T-helper 1 cell treated with Interleukin-12 subunit alpha and Interleukin-12 subunit beta and Interleukin-4 antibody, amounts not matched to agents 30 ng/mL and 1 ng/mL, for 36 hours (primary cell): ENCODE measurements around the gene SLIT3. TPM values are rescaled to one million over a fixed set of nuclear protein-coding genes. Genes with fewer than 3 reads are reported as not detected.
"Not testable (repeated sequence)": the region's sequence is repeated elsewhere in the genome, so short reads cannot be mapped to it uniquely, and the experiment has no call there.

ENCODE experiments used
- intact Hi-C: fragments of 100-400 bp; cut with micrococcal nuclease; formaldehyde crosslinking; loops from one replicate; pipeline ENCODE4 v1.15.1; 2024
- total RNA-seq: library from RNA; stranded (reverse); gene quantifications from 2 replicates; pipeline ENCODE4 v1.2.3, GENCODE V29; 2022

SLIT3 gene
- total RNA-seq, 1 donor from 2014 or later = not detected

DNA sequence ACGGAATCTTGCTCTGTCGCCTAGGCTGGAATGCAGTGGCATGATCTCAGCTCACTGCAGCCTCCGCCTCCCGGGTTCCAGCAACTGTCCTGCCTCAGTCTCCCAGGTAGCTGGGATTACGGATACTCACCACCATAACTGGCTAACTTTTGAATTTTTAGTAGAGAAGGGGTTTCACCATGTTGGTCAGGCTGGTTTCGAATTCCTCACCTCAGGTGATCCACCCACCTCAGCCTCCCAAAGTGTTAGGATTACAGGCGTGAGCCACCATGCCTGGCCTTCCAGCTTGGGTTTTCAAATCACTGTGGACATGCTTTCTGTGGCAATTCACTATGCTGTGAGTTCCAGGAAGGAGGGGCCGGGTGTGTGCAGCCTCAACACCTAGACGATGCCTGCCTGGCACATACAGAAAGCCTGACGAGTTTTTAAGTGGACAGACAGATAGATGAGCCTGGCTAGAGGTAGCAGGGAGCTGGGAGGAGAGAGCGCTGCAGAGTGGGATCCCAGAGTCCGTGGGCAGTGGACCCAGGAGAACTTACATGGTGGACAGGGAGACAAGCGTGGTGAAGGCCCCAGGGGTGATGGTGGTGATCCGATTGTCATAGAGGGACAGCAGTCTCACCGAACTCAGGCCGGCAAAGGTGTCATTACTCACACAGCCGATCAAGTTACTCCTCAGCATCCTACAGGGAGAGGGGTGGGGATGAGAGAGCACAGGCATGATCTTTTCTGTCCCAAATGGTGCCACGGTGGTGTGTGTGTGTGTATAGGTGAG, 548.3 kb downstream of the SLIT3 start:
- intact Hi-C loops = no loop called here

DNA sequence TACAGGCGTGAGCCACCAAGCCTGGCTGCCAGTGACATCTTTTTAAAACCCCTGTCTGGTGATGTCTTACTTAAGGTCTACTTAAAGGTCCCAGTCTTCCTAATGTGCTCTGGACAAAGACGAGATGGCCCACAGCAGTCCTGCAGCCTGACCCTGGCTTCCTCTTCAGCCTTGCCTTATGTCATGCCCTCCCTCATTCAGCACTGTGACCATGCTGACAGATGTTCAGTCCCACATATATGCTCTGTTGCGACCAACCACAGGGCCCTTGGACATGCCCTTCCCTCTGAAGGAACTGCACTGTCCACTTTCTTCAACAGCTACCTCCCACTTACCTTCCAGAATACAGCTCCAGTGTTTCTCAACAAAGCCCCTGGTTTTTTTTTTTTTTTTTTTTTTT, 548.9 kb downstream of the SLIT3 start:
- intact Hi-C loops = no loop called here

DNA sequence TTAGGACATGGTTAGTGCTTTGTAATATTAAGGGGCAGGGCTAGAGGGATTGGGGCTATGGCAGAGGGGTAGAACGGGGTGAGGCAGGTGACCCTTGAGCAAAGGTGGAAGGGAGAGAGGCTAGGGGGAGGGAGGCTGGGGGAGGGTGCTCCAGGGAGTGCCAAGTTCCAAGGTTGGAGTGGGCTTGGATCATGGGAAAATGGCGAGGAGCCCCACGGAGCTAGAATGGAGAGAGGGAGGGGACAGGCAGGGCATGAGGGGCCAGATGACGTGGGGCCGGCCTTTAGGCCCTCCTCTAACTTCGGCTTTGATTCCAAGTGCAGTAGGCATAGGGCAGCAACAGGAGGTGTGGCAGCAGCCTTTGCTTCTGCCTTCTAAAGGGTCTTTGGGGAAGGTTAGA, 550.0 kb downstream of the SLIT3 start:
- intact Hi-C loops = no loop called here

DNA sequence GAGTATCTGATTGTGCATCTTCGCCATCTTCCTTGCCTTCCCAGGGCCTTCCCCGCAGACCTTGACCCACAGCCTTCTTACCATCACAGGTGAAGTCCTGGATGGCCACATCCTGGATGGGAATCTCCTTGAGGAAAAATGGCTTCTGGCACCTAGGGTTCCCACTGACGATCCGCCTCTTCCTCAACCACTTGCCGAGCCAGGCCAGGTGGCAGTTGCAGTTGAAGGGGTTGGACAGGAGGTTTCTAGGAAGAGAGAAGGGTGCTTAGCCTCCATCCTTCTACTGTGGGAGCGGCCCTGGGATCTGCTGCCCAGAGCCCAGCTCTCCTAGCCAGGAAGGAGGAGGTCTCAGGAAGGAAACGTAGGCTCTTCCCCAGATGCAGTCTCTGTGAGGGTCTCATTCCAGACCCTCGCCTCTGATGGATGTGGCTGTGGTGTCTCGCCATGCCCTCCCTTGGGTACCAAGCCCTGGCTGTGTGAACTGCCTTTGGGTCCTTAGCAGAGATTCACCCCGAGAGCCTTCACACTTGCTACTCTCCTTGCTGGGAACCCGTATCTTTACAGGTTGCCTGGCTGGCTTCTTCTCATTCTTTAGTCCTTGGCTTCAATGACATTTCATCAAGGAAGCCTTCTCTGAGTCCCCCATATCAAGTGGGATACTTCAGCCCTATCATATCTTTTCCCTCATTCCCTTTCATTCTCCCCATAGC, 551.4 kb downstream of the SLIT3 start:
- intact Hi-C loops = no loop called here

DNA sequence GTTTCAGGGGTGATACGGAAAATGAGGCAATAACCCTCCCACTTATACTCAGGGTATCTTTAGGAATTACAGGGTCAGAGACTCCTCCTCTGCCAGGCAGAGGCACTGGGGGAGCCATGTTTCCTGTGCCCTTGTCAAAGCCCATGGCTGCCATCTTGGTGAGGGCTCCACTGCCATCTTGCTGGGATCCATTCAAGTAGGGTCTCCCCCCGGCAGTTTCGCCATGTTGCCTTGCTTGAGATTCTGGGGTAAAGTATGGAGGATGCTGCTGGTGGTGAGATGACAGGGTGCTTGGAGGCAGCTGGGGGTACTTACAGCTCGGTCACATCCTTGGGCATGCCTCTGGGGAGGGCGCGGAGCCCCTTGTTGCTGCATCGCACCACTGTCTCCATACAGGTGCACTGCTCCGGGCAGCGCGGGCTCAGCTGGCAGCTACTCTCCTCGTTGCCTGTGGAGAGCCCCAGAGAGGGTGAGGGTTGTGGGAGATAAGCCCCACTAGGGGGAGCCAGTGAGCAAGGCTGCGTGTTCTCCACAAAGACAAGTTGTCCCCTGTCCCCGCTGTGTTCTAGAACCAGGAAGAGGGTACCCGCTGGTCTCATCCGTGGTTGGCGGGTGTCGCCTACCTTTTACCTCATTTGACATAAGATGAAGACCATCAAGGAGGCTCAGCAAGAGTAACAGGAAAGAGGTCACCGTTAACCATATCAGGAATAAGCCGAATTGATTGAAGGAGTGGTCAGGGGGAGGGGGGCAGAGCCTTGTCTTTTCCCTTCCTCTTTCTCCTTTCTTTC, 552.8 kb downstream of the SLIT3 start:
- intact Hi-C loops = loop anchor here (1.0 kb wide), 1 partner anchor 833 kb away; no protein-coding TSS in a partner anchor

DNA sequence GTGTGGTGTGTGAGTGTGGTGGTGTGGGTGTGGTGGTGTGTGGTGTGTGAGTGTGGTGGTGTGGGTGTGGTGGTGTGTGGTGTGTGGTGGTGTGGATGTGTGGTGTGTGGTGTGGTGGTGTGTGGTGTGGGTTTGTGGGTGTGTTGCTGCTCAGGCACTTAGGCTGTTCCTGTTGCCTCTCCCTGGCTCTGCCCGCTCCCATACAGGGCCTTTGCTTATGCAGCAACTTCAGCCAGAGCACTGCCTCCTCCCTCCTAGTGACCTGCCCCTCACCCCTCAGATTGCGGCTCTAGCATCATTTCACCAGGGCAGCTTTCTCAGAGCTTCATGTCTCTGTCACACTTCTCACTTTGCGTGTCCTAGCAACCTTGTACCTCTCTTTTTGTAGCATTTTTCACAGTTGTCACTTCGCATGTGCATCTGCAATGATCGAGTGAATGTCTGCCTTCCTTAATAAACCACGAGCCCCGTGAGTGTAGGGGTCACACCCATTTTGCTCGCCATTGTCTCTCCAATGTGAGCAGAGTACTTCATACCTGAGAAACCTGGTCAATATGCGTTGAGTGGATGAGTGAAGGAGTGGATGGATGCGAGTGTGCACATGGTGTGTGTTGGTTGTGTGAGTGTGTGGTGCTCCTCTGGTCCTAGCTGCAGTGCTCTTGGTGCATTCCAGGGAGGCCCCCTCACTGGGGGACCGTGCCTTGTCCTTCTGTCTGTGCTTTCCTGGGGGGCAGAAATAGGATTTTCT, 553.9 kb downstream of the SLIT3 start:
- intact Hi-C loops = no loop called here

DNA sequence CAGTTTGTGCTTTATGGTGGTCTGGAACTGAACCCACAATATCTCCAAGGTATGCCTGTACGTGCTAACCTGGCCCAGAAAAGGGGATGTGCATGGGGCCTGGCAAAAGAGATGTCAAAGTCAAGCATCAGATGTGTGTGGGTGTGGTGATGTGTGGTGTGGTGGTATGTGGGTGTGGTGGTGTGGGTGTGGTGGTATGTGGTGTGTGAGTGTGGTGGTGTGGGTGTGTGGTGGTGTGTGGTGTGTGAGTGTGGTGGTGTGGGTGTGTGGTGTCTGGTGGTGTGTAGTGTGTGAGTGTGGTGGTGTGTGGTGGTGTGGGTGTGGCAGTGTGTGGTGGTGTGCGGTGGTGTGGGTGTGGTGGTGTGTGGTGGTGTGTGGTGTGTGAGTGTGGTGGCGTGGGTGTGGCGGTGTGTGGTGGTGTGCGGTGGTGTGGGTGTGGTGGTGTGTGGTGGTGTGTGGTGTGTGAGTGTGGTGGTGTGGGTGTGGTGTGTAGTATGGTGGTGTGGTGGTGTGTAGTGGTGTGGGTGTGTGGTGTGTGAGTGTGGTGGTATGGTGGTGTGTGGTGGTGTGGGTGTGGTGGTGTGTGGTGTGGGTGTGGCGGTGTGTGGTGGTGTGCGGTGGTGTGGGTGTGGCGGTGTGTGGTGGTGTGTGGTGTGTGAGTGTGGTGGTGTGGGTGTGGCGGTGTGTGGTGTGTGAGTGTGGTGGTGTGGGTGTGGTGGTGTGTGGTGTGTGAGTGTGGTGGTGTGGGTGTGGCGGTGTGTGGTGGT, 554.6 kb downstream of the SLIT3 start:
- intact Hi-C loops = not testable (repeated sequence)

DNA sequence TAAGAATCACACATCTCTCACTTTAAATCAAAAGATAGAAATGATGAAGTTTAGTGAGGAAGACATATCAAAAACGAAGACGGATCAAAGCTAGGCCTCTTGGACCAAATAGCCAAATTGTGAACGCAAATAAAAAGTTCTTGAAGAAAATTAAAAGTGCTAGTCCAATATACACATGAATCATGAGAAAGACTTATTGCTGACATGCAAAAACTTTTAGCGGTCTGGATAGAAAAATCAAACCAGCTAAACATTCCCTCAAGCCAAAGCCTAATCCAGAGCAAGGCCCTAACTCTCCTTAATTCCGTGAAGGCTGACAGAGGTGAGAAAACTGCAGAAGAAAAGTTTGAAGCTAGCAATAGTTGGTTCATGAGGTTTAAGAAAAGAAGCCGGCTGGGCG, 557.3 kb downstream of the SLIT3 start:
- intact Hi-C loops = no loop called here

DNA sequence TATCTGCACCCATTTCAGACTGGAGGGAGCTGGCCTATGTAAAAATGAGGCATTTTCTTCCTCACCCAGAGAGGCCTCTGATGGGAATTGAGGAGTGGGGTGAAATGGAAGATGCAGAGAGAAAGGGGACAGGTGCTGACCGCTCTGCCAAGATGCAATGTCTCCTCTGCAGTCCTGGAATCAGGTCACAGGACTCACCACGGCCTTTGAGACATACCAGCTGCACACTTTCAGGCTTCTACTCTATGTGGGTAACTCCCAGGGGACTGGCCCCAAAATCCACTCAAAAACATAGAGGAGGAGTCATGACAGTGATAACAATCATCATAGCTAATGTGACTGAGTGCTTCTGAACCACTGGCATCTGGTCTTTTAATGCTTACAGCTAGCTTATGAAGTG, 558.6 kb downstream of the SLIT3 start:
- intact Hi-C loops = not testable (repeated sequence)

DNA sequence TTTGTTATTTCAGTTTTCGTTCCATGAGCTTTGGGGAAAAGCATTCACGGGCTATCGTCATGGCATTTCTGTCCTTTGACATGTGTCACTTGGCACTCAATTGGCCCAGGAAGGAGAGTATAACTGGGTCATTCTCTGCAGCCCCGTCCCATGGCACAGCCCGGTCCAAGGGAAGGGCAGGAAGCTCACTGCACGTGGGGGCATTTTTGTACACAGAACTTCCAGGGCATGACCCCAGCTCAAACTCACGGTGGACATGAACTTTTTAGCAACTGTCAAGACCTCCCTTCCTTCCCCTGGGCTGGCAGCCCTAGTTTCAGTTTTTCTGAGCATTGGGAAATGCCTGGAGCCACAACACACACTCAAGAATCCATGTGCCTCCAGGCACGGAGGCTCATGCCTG, 560.1 kb downstream of the SLIT3 start:
- intact Hi-C loops = no loop called here

DNA sequence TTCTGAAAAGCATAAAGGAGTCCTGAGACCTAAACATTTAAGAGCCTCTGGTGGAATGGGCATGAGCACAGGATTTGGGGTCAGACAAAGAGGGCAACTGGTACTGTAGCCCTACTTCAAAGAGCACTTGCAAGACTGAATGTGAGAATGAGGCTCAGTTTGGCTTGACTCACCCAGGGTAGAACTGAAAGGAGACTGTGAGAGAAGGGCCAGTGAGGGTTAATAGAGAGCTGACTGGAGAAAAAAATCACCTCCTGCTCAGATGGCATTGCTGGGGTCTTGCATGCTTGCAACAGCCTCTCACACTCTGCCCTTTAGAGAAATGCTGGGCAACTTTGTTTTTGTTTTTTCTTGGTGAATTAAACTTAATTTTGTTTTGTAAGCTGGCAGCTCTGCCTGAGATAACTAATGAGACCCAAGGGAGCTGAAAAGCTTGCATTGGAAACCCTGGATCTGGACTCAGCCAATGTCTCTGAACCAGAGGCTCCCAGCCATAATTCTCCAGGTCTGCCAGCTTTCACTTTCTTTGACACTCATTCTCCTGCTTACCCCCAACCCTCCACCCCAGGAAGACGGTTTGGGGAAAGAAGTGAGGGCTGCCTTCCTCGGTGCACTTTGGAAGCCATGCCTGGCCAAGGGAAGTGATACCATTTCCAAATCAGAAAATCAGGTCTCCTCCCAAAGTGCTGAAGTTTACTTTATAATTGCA, 560.7 kb downstream of the SLIT3 start:
- intact Hi-C loops = no loop called here

DNA sequence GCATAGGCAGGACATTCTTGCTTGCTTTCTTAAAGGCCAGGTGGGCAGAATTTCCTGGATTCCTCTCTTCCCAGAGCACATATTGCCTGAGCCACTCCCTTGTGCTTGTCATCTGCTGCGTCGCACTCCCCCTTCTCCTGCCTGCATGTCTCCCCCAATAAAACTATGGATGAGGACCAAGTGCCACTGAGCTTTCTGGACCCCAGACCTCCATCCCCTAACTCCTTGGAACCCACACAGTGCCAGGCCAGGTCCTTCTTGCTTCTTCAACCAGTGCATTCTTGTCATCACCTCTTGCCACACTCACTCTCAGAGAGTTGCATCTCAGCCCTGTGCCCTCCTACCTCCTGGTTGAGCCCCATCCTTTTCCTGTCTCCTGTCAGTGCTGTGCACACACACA, 563.9 kb downstream of the SLIT3 start:
- intact Hi-C loops = no loop called here

DNA sequence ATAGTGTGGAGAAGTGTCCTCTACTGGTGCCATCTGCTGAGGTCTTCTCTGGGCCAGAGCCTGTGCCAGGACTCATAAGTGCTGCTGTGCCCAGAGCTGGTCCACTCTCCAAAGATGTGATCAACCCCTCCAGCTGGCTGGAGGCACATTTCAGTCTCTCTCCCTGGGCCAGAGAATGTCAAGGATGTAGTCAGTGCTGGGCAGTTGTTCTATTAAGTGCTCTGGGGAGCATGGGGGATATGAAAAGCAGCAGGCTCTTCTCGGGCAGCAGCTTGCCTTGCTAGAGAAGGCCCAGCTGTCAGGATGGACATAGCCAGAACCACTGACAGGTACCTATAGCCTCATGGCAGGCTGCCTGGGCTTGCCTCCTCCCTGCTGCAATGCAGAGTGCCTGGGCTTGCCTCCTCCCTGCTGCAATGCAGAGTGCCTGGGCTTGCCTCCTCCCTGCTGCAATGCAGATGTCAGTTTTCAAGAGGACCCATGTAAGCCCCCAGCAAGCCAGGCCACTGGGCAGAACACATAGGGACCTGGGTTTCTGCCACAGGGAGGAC, 564.6 kb downstream of the SLIT3 start:
- intact Hi-C loops = no loop called here

DNA sequence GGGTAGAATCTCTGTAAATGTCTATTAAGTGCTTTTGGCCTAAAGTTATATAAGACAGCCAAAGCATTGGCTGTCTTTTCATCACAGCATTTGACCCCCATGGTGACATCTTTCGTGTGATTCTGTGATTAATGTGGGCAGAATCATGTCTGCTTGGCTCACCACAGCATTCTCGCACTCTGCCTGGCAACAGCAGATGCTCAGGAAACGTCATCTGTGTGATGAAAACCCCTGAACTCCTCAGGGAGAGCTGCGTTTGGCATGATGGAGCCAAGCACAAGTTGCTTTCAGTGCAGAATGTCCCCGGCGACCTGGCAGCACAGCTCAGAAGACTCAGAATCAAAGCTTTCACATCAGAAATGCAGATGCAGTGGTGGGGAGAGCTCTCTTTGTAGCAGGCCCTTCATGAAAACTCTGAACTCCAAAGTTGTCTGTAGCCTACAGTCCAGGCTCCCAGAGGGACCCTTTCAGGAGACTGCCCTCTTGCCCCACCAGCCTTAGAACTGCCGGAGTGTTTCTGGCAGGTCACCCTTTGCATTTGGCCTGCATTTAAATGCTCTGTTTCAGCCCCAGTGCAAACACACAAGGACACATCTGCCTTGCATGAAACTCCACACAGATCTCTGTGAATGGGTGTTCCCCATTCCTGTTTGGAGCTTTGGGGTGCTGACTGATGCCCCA, 566.2 kb downstream of the SLIT3 start:
- intact Hi-C loops = no loop called here

DNA sequence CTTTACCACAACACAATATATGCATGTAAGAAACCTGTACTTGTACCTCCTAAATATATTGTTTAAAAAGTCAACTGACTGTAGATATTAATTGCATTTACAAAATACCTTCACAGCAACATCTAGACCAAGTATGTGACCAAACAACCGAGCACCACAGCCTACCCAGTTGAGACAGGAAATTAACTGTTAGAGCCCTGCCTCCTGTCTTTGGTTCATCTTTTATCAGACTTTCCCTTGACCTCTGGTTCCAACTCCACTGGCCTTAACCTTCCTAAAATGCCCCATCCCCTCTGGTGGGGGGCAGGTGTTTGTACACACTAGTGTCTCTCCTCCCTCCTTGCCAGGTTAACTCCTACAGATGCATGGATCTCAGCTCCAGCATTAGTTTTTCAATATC, 566.8 kb downstream of the SLIT3 start:
- intact Hi-C loops = no loop called here

DNA sequence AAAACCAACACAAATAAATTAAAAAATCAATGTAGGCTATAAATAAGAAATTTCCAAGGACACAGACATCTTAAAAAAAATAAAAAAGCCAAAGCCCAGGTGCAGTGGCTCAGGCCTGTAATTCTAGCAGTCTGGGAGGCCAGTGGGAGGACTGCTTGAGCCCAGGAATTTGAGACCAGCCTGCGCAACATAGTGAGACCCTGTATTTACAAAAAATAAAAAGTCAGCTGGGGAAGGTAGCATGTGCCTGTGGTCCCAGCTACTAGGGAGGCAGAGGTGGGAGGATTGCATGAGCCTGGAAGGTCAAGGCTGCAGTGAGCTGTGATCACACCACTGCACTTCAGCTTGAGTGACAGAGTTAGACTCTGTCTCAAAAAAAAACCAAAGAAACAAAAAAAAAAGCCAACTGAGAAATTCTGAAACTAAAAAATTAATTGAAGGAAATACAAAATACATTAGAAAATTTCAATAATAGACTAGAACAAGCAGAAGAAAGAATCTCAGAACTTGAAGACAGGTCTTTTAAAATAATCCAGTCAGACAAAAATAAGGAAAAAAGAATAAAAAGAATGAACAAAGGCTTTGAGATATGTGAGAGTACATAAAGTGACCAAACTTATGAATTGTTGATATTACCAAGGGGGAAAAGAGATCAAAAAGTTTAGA, 572.3 kb downstream of the SLIT3 start:
- intact Hi-C loops = no loop called here

DNA sequence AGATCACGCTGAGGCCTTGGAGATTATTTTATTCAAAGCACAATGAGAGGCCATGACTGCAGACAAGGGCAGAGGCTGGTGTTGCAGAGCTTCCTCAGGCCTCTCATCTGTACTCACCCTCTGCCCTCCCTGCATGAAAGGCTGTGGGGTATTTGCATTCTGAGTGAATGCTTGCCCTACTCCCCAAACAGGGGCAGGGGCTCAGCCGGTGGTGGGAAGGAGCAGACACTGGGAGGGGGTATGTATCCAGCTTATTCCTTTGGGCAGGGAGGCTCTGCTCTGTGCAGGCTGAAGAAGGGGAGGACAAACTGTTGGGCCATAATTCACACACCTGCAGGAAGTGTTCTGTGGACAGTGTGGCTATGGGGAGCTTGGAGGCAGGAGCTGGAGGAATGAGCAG, 573.4 kb downstream of the SLIT3 start:
- intact Hi-C loops = no loop called here

DNA sequence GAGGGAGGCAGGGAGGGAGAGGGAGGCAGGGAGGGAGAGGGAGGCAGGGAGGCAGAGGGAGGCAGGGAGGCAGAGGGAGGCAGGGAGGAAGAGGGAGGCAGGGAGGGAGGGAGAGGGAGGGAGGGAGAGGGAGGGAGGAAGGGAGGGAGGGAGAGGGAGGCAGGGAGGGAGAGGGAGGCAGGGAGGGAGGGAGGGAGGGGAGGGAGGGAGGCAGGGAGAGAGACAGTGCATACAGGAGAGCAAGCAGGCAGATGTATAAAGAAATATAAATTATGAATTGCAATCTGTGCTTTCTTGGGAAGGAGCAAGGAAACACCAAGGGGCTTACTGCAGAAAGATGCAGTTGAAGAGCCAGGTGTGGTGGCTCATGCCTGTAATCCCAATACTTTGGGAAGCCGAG, 574.6 kb downstream of the SLIT3 start:
- intact Hi-C loops = no loop called here

DNA sequence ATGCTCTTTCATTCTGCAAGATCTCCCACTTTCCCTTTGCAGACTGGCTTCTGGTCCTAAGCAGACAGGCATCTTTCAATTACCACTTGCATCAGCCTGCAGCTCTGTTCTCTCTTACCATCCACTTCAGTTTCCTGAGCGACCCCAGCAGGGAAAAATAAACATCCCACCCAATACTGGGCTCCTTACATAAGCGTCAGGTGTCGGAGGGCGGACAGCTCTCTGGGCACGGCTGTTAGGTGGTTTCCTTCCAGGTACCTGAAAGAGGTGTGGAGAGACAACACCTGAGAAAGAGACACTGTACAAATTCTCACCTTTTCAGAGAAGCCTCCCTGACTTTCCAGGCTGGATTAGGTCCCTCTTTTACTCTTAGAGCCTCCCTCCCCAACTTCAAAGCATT, 576.7 kb downstream of the SLIT3 start:
- intact Hi-C loops = no loop called here
